Natural killer cell (primary cell): ENCODE data around the gene SYNDIG1. TPM values are rescaled to one million over a fixed set of nuclear protein-coding genes. Genes with fewer than 3 reads are reported as not detected.

Experiments
- ATAC-seq, 3 donors: fragments of 150-1000 bp in 2 of 3; fragments of 200-7000 bp in 1 of 3; cut with Tn5 transposase; 1 replicate in 1 of 3; 2 replicates in 2 of 3; pipeline ENCODE4 v1.10.0; 2021; ENCODE audit warnings: mild to moderate bottlenecking in 2 of 3, moderate library complexity in 2 of 3
- DNase-seq, 2 donors: peaks; one replicate each; pipeline versions ENCODE4 v3.0.0 to v3.0.0-alpha.2; 2013 to 2021; ENCODE audit warnings: mixed read lengths in 1 of 2
- H3K27ac ChIP-seq: one replicate; pipeline ENCODE4 v1.5.1; 2013; ENCODE audit warnings: mild to moderate bottlenecking, low read length
- H3K27me3 ChIP-seq: one replicate; pipeline ENCODE4 v1.6.1; 2013; ENCODE audit warnings: low read length; ENCODE audit not compliant: control insufficient read depth, insufficient read depth
- H3K36me3 ChIP-seq: one replicate; pipeline ENCODE4 v1.6.1; 2013; ENCODE audit warnings: low read length; ENCODE audit not compliant: control insufficient read depth, insufficient read depth
- H3K4me1 ChIP-seq: one replicate; pipeline ENCODE4 v1.6.1; 2013; ENCODE audit warnings: low read length; ENCODE audit not compliant: control insufficient read depth, insufficient read depth
- H3K4me3 ChIP-seq: one replicate; pipeline ENCODE4 v1.5.1; 2013; ENCODE audit warnings: low read length
- H3K9me3 ChIP-seq: one replicate; pipeline ENCODE4 v1.6.1; 2013; ENCODE audit warnings: low read length; ENCODE audit not compliant: control insufficient read depth, insufficient read depth
- H3K27ac Mint-ChIP-seq, 2 donors: one replicate each; pipeline ENCODE4 v1.8.0; 2022; ENCODE audit warnings: mild to moderate bottlenecking in 2 of 2, mixed read lengths in 2 of 2, moderate library complexity in 1 of 2
- H3K27me3 Mint-ChIP-seq, 2 donors: one replicate each; pipeline ENCODE4 v1.8.0; 2022; ENCODE audit warnings: low read depth in 2 of 2, mixed read lengths in 2 of 2
- H3K36me3 Mint-ChIP-seq: one replicate; pipeline ENCODE4 v1.8.0; 2022; ENCODE audit warnings: mixed read lengths
- H3K4me1 Mint-ChIP-seq, 2 donors: one replicate each; pipeline ENCODE4 v1.8.0; 2022; ENCODE audit warnings: mixed read lengths in 2 of 2
- H3K4me3 Mint-ChIP-seq: one replicate; pipeline ENCODE4 v1.8.0; 2022; ENCODE audit warnings: mild to moderate bottlenecking, moderate library complexity, mixed read lengths
- H3K9me3 Mint-ChIP-seq, 2 donors: one replicate each; pipeline ENCODE4 v1.8.0; 2022; ENCODE audit warnings: mixed read lengths in 2 of 2
- WGBS: methylation state at CpG from one replicate; pipeline ENCODE4 v1.1.7; 2013; ENCODE audit warnings: missing lambda C conversion rate; ENCODE audit not compliant: insufficient coverage; 5-methylcytosine and 5-hydroxymethylcytosine counted together
- intact Hi-C: fragments of 100-400 bp; cut with micrococcal nuclease; formaldehyde crosslinking; loops from one replicate; pipeline ENCODE4 v1.14.2; 2022
- total RNA-seq, 4 donors: library from RNA; stranded (reverse); fragments of 120-200 nt in 1 of 4; gene quantifications; one replicate each; pipeline versions ENCODE4 v1.2.3 to v1.2.4, GENCODE V29; 2013 to 2022
- TF ChIP-seq, protein P1 (sequence below): fragments of 200-600 bp; IDR thresholded peaks from one replicate; pipeline ENCODE4 v1.8.0; 2022; ENCODE audit warnings: antibody characterized with exemption

The SYNDIG1 gene
- total RNA-seq, 3 donors from 2014 or later (not counting 1 experiment from before 2014, with no cell fraction given), result not detected

DNA sequence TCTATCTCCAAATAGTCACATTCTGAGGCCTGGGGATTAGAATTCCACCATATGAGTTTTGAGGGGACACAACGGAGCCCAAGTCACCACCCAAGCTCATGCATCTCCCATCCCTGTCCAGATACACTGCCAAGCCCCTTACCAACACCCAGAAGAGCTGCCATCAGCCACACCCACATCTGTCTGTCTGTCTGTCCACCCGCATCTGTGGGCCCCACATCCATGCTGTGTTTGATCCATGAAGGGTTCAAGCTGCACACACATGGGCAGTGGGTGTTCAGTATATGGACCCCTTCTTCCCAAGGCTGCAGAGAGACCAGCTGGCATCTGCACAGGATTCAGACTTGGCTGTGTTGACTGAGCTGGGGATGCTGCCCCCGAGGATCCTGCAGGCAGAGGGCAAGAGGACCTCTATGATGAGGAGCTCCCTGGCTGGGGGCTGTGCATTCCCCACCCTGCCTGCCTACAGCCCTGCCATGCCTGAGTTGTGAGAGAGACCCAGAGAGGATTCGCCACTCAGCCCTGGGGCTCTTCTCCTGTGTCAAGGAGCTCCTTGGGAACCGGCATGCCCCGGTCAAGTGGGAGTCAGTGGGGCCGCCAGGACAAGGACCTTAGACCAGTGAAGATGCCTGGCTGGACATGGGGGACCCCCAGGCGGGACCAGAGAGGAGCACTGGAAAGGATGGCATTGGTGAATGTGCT, 206.4 kb downstream of the SYNDIG1 start:
- Mint-ChIP-seq H3K4me3 (no peak overlapping the region), H3K4me1 (no peaks in the 10 kb centered on the region), H3K36me3 (no peaks in the 10 kb centered on the region), H3K9me3 (no peaks in the 10 kb centered on the region), H3K27ac (no peak overlapping the region), H3K27me3 (no peaks in the 10 kb centered on the region)
- no peaks in the 10 kb centered on the region for H3K9me3 ChIP-seq
- 84% methylated on average over 8 of the region's 8 CpGs for WGBS
- H3K36me3 ChIP-seq, result no peaks in the 10 kb centered on the region
- H3K4me1 ChIP-seq, result no peaks in the 10 kb centered on the region
- intact Hi-C loops, result no loop called here
- TF ChIP-seq, protein P1, sequence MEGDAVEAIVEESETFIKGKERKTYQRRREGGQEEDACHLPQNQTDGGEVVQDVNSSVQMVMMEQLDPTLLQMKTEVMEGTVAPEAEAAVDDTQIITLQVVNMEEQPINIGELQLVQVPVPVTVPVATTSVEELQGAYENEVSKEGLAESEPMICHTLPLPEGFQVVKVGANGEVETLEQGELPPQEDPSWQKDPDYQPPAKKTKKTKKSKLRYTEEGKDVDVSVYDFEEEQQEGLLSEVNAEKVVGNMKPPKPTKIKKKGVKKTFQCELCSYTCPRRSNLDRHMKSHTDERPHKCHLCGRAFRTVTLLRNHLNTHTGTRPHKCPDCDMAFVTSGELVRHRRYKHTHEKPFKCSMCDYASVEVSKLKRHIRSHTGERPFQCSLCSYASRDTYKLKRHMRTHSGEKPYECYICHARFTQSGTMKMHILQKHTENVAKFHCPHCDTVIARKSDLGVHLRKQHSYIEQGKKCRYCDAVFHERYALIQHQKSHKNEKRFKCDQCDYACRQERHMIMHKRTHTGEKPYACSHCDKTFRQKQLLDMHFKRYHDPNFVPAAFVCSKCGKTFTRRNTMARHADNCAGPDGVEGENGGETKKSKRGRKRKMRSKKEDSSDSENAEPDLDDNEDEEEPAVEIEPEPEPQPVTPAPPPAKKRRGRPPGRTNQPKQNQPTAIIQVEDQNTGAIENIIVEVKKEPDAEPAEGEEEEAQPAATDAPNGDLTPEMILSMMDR, result no peak
- DNase-seq (no peak), ATAC-seq (no peak)
- no peak overlapping the region for H3K4me3 ChIP-seq
- H3K27me3 ChIP-seq, result no peaks in the 10 kb centered on the region
- no peak overlapping the region for H3K27ac ChIP-seq

GRCh38 chr20:24676353-24676977, 207.0 kb downstream of the SYNDIG1 start:
- ATAC-seq (no peak), DNase-seq (no peak)
- TF ChIP-seq, protein P1, result no peak
- Mint-ChIP-seq H3K27ac (no peak overlapping the region), H3K27me3 (no peaks in the 10 kb centered on the region), H3K4me1 (peaks cover 0 to 4% of the 10 kb centered on the region in 2 donors), H3K9me3 (no peaks in the 10 kb centered on the region), H3K36me3 (no peaks in the 10 kb centered on the region), H3K4me3 (no peak overlapping the region)
- H3K4me1 ChIP-seq, result peaks cover under 1% of the 10 kb centered on the region
- 89% methylated on average over 11 of the region's 11 CpGs for WGBS
- no peak overlapping the region for H3K27ac ChIP-seq
- no peak overlapping the region for H3K4me3 ChIP-seq
- H3K27me3 ChIP-seq, result no peaks in the 10 kb centered on the region
- H3K9me3 ChIP-seq, result no peaks in the 10 kb centered on the region
- intact Hi-C loops, result no loop called here
- no peaks in the 10 kb centered on the region for H3K36me3 ChIP-seq

- peaks cover 0 to 6% of the 10 kb centered on the region in 2 donors for H3K4me1 Mint-ChIP-seq
- WGBS, result 90% methylated on average over 6 of the region's 6 CpGs
- no peak overlapping the region for H3K4me3 Mint-ChIP-seq
- H3K36me3 Mint-ChIP-seq, result no peaks in the 10 kb centered on the region
- no peaks in the 10 kb centered on the region for H3K27me3 Mint-ChIP-seq
- DNase-seq (no peak), ATAC-seq (no peak)
- peaks cover 4% of the 10 kb centered on the region for H3K4me1 ChIP-seq
- no peaks in the 10 kb centered on the region for H3K9me3 ChIP-seq
- no peak overlapping the region for H3K27ac Mint-ChIP-seq
- no peaks in the 10 kb centered on the region for H3K9me3 Mint-ChIP-seq
- no peak overlapping the region for H3K27ac ChIP-seq
- no peaks in the 10 kb centered on the region for H3K36me3 ChIP-seq
- TF ChIP-seq, protein P1, result no peak
- intact Hi-C loops, result no loop called here
- no peak overlapping the region for H3K4me3 ChIP-seq
- H3K27me3 ChIP-seq, result no peaks in the 10 kb centered on the region
These were observed 207.5 kb downstream of the SYNDIG1 start for GRCh38 chr20:24676978-24677370.
